GM12878 (cell line): Measurements from ENCODE around the gene IL11. TPM values are rescaled to one million over a fixed set of nuclear protein-coding genes. Genes with fewer than 3 reads are reported as not detected.

Source experiments
- ATAC-seq: fragments of 200-7000 bp; cut with Tn5 transposase; 3 replicates; pipeline ENCODE4 v1.9.1; 2020; ENCODE audit warnings: mild to moderate bottlenecking, moderate library complexity
- BruUV-seq: library from RNA; stranded (reverse); fragments of 400-500 nt; replicated peaks from 2 replicates; lab custom pipeline; 2021; lab: Mats Ljungman, UMichigan
- CTCF ChIA-PET: fragments of 300-600 bp; sonication (Branson Sonifier 250); formaldehyde crosslinking; extraction: SDS; loops from one replicate; lab custom pipeline; 2021; ENCODE audit warnings: inconsistent platforms; lab: Yijun Ruan, JAX
- POLR2A ChIA-PET: fragments of 350-600 bp; formaldehyde crosslinking; extraction: SDS; loops from one replicate; lab custom pipeline; 2021; ENCODE audit warnings: inconsistent platforms; lab: Charles Lee
- RAD21 ChIA-PET: fragments of 300-600 bp; sonication (Branson Sonifier 250); formaldehyde crosslinking; loops from one replicate; lab custom pipeline; 2023; ENCODE audit warnings: antibody characterized with exemption; ENCODE audit not compliant: unreplicated experiment; lab: Charles Lee
- SMC1A ChIA-PET: fragments of 300-600 bp; sonication (Branson Sonifier 250); formaldehyde crosslinking; loops from one replicate; lab custom pipeline; 2023; ENCODE audit not compliant: unreplicated experiment, uncharacterized antibody; lab: Charles Lee
- DNase-seq: peaks from one replicate; pipeline ENCODE4 v3.0.0-alpha.2; 2011; ENCODE audit warnings: low read depth, low spot score
- FAIRE-seq: peaks from 3 replicates; lab custom pipeline; 2011; peaks lifted over from hg19 to GRCh38; lab: Jason Lieb, UNC
- H2AFZ ChIP-seq: 2 replicates; pipeline ENCODE4 v1.6.0; 2011; ENCODE audit warnings: low read depth, low read length, control low read depth; ENCODE audit not compliant: control insufficient read depth
- H3K27ac ChIP-seq: 2 replicates; pipeline ENCODE4 v1.5.1; 2011; ENCODE audit warnings: control low read depth; ENCODE audit not compliant: control insufficient read depth, insufficient read depth
- H3K27me3 ChIP-seq, 2 experiments: replicated peaks in 1 of 2; 2 replicates each; pipeline versions ENCODE4 v1.6.0 to v1.6.1; 2011; ENCODE audit warnings: low read length in 1 of 2; ENCODE audit not compliant: control insufficient read depth in 2 of 2, insufficient read depth in 2 of 2
- H3K36me3 ChIP-seq, 2 experiments: 2 replicates each; pipeline ENCODE4 v1.5.1; 2011; ENCODE audit warnings: low read length in 1 of 2; ENCODE audit not compliant: control insufficient read depth in 2 of 2, insufficient read depth in 2 of 2
- H3K4me1 ChIP-seq: 2 replicates; pipeline ENCODE4 v1.6.1; 2011; ENCODE audit warnings: mild to moderate bottlenecking, low read length, moderate library complexity, mixed read lengths; ENCODE audit not compliant: control insufficient read depth, insufficient read depth
- H3K4me2 ChIP-seq: 2 replicates; pipeline ENCODE4 v1.6.0; 2011; ENCODE audit warnings: control low read depth; ENCODE audit not compliant: control insufficient read depth, insufficient read depth
- H3K4me3 ChIP-seq: fragments of 200-600 bp; sonication (generic); 2 replicates; pipeline ENCODE4 v1.5.1; 2016
- H3K79me2 ChIP-seq: 2 replicates; pipeline ENCODE4 v1.6.0; 2011; ENCODE audit warnings: low read length; ENCODE audit not compliant: control insufficient read depth, insufficient read depth
- H3K9ac ChIP-seq: 2 replicates; pipeline ENCODE4 v1.8.0; 2011; ENCODE audit warnings: low read length, control low read depth, mixed read lengths; ENCODE audit not compliant: control insufficient read depth, insufficient read depth
- H3K9me3 ChIP-seq: replicated peaks from 3 replicates; pipeline ENCODE4 v1.5.1; 2011; ENCODE audit warnings: mild to moderate bottlenecking, low read length; ENCODE audit not compliant: control insufficient read depth, insufficient read depth
- H4K20me1 ChIP-seq: 2 replicates; pipeline ENCODE4 v1.6.0; 2011; ENCODE audit not compliant: control insufficient read depth, insufficient read depth
- HDAC2 ChIP-seq: fragments of 200-600 bp; sonication (generic); IDR thresholded peaks from 2 replicates; pipeline ENCODE4 v1.6.1; 2017
- NFIC ChIP-seq: IDR thresholded peaks from 2 replicates; pipeline ENCODE4 v1.6.1; 2012; ENCODE audit warnings: low read depth, mild to moderate bottlenecking, inconsistent platforms, low read length, moderate library complexity
- NR2F1 ChIP-seq: fragments of 450-650 bp; conservative IDR thresholded peaks from 2 replicates; pipeline ENCODE4 v1.6.1; 2017; ENCODE audit warnings: mild to moderate bottlenecking
- POU2F2 ChIP-seq: IDR thresholded peaks from 3 replicates; pipeline ENCODE4 v1.6.1; 2011; ENCODE audit warnings: low read depth, mild to moderate bottlenecking, low read length, borderline replicate concordance
- TCF12 ChIP-seq: IDR thresholded peaks from 2 replicates; pipeline ENCODE4 v1.6.1; 2011; ENCODE audit warnings: low read depth, mild to moderate bottlenecking, low read length
- ZBED1 ChIP-seq: IDR thresholded peaks from 2 replicates; pipeline ENCODE4 v1.6.1; 2016; ENCODE audit warnings: borderline replicate concordance
- ZNF207 ChIP-seq: fragments of 450-650 bp; IDR thresholded peaks from 2 replicates; pipeline ENCODE4 v1.6.1; 2014; ENCODE audit warnings: antibody characterized with exemption, mild to moderate bottlenecking, borderline replicate concordance
- ZZZ3 ChIP-seq: IDR thresholded peaks from 2 replicates; pipeline ENCODE4 v1.6.1; 2011; ENCODE audit warnings: low read depth; ENCODE audit not compliant: control insufficient read depth, insufficient read length
- WGBS: methylation state at CpG from one replicate; pipeline ENCODE4 v1.1.6; 2016; ENCODE audit warnings: low lambda C conversion rate; ENCODE audit not compliant: insufficient replicate concordance, insufficient coverage; ENCODE audit errors: missing lambda C conversion rate; 5-methylcytosine and 5-hydroxymethylcytosine counted together
- in situ Hi-C: fragments of 300-500 bp; cut with MboI; formaldehyde crosslinking; loops from 9 replicates; pipeline ENCODE4 v1.14.3; 2018; ENCODE audit warnings: mixed read lengths
- intact Hi-C: fragments of 100-400 bp; cut with micrococcal nuclease; formaldehyde crosslinking; loops from one replicate; pipeline ENCODE4 v1.14.2; 2022; ENCODE audit not compliant: unreplicated experiment
- polyA plus RNA-seq, 11 experiments: library from polyadenylated mRNA; depleted of rRNA in 4 of 11; unstranded in 6 of 11; stranded (reverse) in 5 of 11; fragments of >200 nt; fragmentation: Nextera tagmentation in 4 of 11; fragmentation: Illumina TruSeq in 1 of 11; extraction: Ambion mirVana in 4 of 11; extraction: Trizol in 1 of 11; gene quantifications; 1 replicate in 1 of 11; 2 replicates in 10 of 11; pipeline versions ENCODE4 v1.2.1 to v1.2.3, GENCODE V29; 2011 to 2016; ENCODE audit warnings: inconsistent platforms in 2 of 11, missing spikeins in 2 of 11, low read depth in 1 of 11
- total RNA-seq, 4 experiments: library from RNA; depleted of rRNA in 3 of 4; stranded (reverse); fragments of >200 nt in 3 of 4; fragmentation: Illumina TruSeq in 1 of 4; extraction: Trizol in 1 of 4; gene quantifications; 2 replicates each; pipeline versions ENCODE4 v1.2.1 to v1.2.3, GENCODE V29; 2013 to 2021
- TF ChIP-seq, protein P1 (sequence below): fragments of 450-650 bp; IDR thresholded peaks from 2 replicates; pipeline ENCODE4 v1.6.1; 2016; ENCODE audit warnings: mild to moderate bottlenecking
- TF ChIP-seq, protein P2 (sequence below): IDR thresholded peaks from 2 replicates; pipeline ENCODE4 v1.6.1; 2011; ENCODE audit warnings: borderline replicate concordance, low read depth, mild to moderate bottlenecking, moderate library complexity, low read length; ENCODE audit not compliant: insufficient read depth, poor library complexity, severe bottlenecking

Gene IL11
- total and polyA plus RNA-seq, 10 of the 15 experiments (the other 5 are each of a cell fraction or from before 2014, with no cell fraction given), result 0.15 TPM; not detected in 9

DNA sequence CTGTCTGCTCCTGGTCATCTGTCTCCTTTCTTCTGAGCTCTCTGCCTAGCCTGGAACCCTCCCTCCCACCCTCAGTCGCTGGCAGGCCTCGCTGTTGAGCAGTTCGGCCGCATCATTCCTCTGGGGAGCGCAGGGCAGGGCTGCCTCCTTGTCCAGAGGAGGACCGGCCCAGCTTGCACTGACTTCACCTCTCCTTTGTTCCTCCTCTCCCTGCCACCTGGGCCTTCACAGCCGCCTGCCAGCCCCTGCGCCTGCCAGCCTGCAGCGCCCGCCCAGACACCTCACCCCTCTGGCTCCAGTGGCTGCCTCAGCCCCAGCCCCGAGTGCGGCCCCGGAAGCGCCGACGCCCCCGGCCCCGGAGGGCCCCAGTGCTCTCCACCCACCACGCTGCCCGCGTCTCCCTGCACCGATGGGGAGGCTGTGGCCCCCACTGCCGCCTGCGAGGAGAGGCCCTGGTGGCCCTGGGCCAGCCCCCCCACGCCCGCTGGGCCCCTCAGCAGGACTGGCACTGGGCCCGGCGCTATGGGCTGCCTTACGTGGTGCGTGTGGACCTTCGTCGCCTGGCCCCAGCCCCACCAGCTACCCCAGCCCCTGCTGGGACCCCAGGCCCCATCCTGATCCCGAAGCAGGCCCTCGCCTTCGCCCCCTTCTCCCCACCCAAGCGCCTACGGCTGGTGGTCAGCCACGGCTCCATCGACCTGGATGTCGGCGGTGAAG is 23.4 kb downstream of the IL11 start:
- Histone ChIP-seq H3K27me3 (no peaks in the 10 kb centered on the region; a peak in 1 of 4 replicates), H3K4me3 (no peak overlapping the region), H3K9me3 (no peaks in the 10 kb centered on the region), H3K27ac (no peak overlapping the region), H3K36me3 (no peaks in the 10 kb centered on the region; a peak in 1 of 4 replicates), H3K4me2 (no peak overlapping the region), H3K79me2 (no peaks in the 10 kb centered on the region), H2AFZ (no peak overlapping the region), H3K4me1 (no peaks in the 10 kb centered on the region), H3K9ac (no peak overlapping the region), H4K20me1 (no peaks in the 10 kb centered on the region)
- FAIRE-seq, result no peak
- intact Hi-C loops, result no loop called here
- ATAC-seq, result no peak
- ChIA-PET POLR2A (interaction anchor here (0.5 to 0.7 kb wide), 2 partner anchors 719 to 1976 kb away, joined by 3 to 4 read pairs; no protein-coding TSS in a partner anchor), SMC1A (no interaction called here), RAD21 (no interaction called here), CTCF (no interaction called here)
- in situ Hi-C loops, result no loop called here
- TF ChIP-seq ZBED1, result no peak
- TF ChIP-seq, protein P1, sequence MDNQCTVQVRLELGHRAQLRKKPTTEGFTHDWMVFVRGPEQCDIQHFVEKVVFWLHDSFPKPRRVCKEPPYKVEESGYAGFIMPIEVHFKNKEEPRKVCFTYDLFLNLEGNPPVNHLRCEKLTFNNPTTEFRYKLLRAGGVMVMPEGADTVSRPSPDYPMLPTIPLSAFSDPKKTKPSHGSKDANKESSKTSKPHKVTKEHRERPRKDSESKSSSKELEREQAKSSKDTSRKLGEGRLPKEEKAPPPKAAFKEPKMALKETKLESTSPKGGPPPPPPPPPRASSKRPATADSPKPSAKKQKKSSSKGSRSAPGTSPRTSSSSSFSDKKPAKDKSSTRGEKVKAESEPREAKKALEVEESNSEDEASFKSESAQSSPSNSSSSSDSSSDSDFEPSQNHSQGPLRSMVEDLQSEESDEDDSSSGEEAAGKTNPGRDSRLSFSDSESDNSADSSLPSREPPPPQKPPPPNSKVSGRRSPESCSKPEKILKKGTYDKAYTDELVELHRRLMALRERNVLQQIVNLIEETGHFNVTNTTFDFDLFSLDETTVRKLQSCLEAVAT, result no peak
- TF ChIP-seq ZZZ3, result no peak
- TF ChIP-seq HDAC2, result no peak
- no peak for TF ChIP-seq NFIC
- no peak for TF ChIP-seq ZNF207
- TF ChIP-seq, protein P2, sequence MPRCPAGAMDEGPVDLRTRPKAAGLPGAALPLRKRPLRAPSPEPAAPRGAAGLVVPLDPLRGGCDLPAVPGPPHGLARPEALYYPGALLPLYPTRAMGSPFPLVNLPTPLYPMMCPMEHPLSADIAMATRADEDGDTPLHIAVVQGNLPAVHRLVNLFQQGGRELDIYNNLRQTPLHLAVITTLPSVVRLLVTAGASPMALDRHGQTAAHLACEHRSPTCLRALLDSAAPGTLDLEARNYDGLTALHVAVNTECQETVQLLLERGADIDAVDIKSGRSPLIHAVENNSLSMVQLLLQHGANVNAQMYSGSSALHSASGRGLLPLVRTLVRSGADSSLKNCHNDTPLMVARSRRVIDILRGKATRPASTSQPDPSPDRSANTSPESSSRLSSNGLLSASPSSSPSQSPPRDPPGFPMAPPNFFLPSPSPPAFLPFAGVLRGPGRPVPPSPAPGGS, result no peak
- TF ChIP-seq NR2F1, result no peak
- TF ChIP-seq POU2F2, result no peak
- TF ChIP-seq TCF12, result no peak
- no peak for DNase-seq
- WGBS, result 94% methylated on average over 30 of the region's 41 CpGs
- BruUV-seq, result no TSS peak
